NB4 (cell line): ENCODE results near the gene CCT5.
A peak's percentile ranks its signal among the peaks of the same experiment; 100 is the strongest.

ENCODE experiments used
- DNase-seq: peaks from one replicate; pipeline ENCODE4 v3.0.0; 2010; ENCODE audit warnings: low read depth
- H3K4me3 ChIP-seq: one replicate; pipeline ENCODE4 v1.5.1; 2011; ENCODE audit warnings: mild to moderate bottlenecking, low read depth, low read length, moderate library complexity
- CTCF ChIP-seq: IDR thresholded peaks from one replicate; pipeline ENCODE4 v1.5.1; 2012; ENCODE audit warnings: low read depth, low read length
- MAX ChIP-seq: IDR thresholded peaks from 2 replicates; pipeline ENCODE4 v1.6.1; 2011; ENCODE audit warnings: low read depth, low read length
- MYC ChIP-seq: IDR thresholded peaks from 2 replicates; pipeline ENCODE4 v1.6.1; 2011; ENCODE audit warnings: low read depth, low read length
- POLR2A ChIP-seq: IDR thresholded peaks from 2 replicates; pipeline ENCODE4 v1.6.1; 2011; ENCODE audit warnings: mild to moderate bottlenecking; ENCODE audit not compliant: insufficient read length; ENCODE audit errors: extremely low read depth

Gene CCT5

GRCh38 chr5:10257870-10258269 lies 7.8 kb downstream of the CCT5 start:
- no peak for TF ChIP-seq CTCF
- TF ChIP-seq POLR2A, result no peak
- no peak for TF ChIP-seq MYC
- no peak for TF ChIP-seq MAX
- no peak for DNase-seq
- H3K4me3 ChIP-seq, result no peak overlapping the region

- H3K4me3 ChIP-seq, result no peak overlapping the region
- TF ChIP-seq CTCF (no peak), MAX (no peak), MYC (no peak), POLR2A (peak; percentile 16)
- no peak for DNase-seq
These were observed 9.8 kb downstream of the CCT5 start for GRCh38 chr5:10259899-10260298.

GRCh38 chr5:10261065-10261464 lies 11.0 kb downstream of the CCT5 start:
- H3K4me3 ChIP-seq, result no peak overlapping the region
- TF ChIP-seq MYC (no peak), CTCF (no peak), MAX (no peak), POLR2A (no peak)
- DNase-seq, result no peak

- no peak for TF ChIP-seq CTCF
- TF ChIP-seq POLR2A, result no peak
- no peak for TF ChIP-seq MAX
- TF ChIP-seq MYC, result no peak
- no peak overlapping the region for H3K4me3 ChIP-seq
- DNase-seq, result no peak
These were observed 12.2 kb downstream of the CCT5 start for GRCh38 chr5:10262121-10262774.

- no peak overlapping the region for H3K4me3 ChIP-seq
- DNase-seq, result no peak
- no peak for TF ChIP-seq MYC
- no peak for TF ChIP-seq MAX
These were observed 12.9 kb downstream of the CCT5 start for GRCh38 chr5:10262995-10263394.

- TF ChIP-seq MAX, result no peak
- TF ChIP-seq MYC, result no peak
- no peak for TF ChIP-seq CTCF
- no peak for TF ChIP-seq POLR2A
- H3K4me3 ChIP-seq, result no peak overlapping the region
- no peak for DNase-seq
These were observed 14.5 kb downstream of the CCT5 start for GRCh38 chr5:10264604-10265003.
